NCI-H2227 treated with DMSO at 0.1 percent for 48 hours (cell line): ENCODE results near the gene GALNT6.
A peak's percentile ranks its signal among the peaks of the same experiment; 100 is the strongest.
"Not testable (repeated sequence)": the region's sequence is repeated elsewhere in the genome, so short reads cannot be mapped to it uniquely, and the experiment has no call there.

ENCODE experiments used
- DNase-seq: peaks from one replicate; lab custom pipeline; 2025; lab: John Stamatoyannopoulos, UW

GALNT6 gene

DNA sequence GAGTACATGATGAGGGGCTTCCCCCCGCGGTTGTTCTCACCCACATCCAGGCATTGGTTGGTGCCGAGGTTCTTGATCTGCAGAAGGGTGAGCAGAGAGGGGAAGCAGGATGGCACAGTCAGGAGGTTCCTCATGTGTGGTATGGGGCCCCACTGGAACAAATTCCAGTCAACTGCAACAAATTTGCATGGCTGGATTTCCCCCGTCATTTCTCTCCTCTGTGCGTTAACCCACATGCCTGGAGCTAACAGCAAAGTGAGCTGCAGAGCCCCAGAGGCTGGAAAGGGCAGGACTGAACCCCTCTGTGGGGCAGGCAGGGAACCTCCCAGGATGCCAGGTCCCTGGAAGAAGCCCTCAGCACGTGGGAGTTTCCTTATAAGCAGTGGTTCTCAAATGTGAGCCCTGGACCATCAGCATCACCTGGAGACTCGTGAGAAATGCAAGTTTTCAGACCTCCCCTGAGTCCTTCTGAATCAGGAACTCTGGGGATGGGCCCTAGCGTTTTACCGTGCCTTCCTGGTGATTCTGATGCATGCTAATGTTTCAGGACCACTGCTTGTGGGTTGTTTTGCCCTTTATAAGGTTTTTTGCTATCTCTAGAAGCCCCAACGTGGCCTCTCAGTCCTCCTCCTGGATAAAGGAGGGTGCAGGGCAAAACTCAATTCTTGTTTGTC, 33.7 kb downstream of the GALNT6 start:
- DNase-seq, result no peak

GRCh38 chr12:51351913-51352532, 39.2 kb downstream of the GALNT6 start:
- DNase-seq, result no peak

- DNase-seq, result no peak
Measured at GRCh38 chr12:51349026-51349425, 42.2 kb downstream of the GALNT6 start.

- DNase-seq, result no peak
Measured at GRCh38 chr12:51348116-51348515, 43.1 kb downstream of the GALNT6 start.

DNA sequence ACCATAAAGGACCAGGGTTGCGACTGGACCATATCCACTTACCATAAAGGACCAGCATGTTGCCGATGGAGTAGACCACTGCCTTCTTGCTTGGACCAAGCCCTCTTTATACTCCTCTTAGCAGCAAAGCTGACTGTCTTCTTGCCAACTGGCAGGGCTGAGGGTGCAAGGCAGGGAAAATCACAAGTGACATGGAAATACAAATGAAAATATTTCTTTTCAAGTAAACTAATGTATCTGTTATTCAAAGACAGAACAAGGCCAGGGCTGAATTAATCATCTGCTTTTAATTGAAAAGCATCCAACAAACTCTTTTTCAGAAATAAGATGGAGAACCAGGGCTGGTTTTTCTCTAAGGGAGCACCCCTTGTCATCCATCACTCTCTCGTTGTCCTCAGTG, 44.6 kb downstream of the GALNT6 start, which contains the start of gene CELA1:
Gene CELA1, minus strand, starts transcription at position 99 of the 400 bp plus-strand sequence. Its CDS starts 41 bp downstream, at position 58.
- DNase-seq, result no peak

GRCh38 chr12:51345681-51346080, 45.5 kb downstream of the GALNT6 start:
- DNase-seq, result no peak

DNA sequence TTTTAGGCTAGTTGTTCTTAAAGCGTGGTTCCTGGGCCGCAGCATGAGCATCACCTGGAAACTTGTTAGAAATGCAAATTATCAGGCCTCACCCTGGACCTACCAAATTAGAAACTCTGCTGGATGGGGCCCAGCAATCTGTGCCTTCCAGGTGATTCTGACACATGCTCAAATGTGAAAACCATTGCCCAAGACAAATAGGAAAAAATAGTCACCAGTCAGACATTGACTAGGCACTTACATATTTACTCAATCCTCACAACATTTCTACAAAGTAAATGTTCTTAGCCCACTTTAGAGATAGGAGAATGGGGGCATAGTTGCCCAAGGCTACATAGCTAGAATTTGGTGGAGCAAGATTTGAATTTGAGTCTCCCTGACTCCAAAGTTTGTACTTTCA, 48.0 kb downstream of the GALNT6 start:
- no peak for DNase-seq

DNA sequence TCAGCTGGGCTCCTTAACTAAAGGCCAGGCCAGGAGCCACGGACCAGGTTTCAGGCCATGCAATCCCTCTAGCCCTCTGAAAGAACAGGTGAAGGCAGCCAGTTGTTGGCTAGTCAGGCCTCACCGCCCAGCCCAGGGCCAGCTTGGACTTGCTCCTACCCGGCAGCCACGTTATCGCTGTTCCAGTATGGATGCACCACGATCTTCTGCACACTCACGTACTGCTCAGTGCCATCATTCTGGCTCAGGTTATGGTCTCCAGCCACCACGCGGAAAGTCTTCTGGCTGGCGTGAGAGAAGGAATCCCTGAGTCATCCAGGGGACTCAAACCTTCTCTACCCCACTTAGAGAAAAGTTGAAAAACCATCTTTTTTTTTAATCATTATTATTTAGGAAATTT, 48.8 kb downstream of the GALNT6 start:
- no peak for DNase-seq

- peak; percentile 66 for DNase-seq
Measured at GRCh38 chr12:51341251-51342007, 49.8 kb downstream of the GALNT6 start.

DNA sequence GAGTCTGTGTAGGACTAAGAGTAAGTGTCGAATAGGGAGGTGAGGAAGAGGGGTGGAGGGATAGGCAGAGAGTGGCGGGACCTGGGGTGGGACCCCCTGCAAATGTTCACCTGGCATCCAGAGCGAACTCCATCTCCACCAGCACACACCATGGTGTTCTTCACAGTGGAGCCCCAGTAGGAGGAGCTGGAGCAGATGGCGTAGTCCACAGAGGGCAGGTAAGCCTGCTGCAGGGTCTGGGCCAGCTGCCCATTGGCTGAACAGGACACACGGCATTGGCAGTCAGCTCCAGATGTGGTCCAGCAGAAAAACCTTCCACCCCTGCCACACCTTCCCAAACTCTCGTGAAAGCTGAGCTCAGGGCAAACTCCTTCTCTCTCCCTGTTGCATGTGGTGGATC, 51.5 kb downstream of the GALNT6 start:
- DNase-seq, result no peak

- not testable (repeated sequence) for DNase-seq
Measured at GRCh38 chr12:51337336-51337735, 53.9 kb downstream of the GALNT6 start.

DNA sequence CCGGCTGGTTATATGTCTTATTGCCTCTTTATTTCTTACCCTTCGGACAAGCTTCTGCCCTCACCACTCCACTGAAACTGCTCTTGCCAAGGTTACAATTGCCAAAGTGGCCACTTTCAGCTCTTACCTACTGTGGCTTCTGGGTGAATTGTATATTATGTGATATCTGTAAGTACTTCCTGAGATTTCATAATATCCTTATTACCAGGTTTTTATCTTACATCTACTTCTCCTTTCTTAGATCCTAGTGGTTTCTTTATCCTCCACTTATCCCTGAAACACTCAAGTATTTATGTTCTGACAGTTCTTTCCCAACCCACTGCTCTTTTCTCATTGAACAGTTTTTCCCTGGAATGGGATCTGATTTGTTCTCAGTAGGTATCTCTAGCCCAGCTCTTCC, 55.3 kb downstream of the GALNT6 start:
- no peak for DNase-seq

GRCh38 chr12:51334764-51335163, 56.4 kb downstream of the GALNT6 start:
- no peak for DNase-seq

- DNase-seq, result no peak
Measured at GRCh38 chr12:51333536-51333935, 57.7 kb downstream of the GALNT6 start.

DNA sequence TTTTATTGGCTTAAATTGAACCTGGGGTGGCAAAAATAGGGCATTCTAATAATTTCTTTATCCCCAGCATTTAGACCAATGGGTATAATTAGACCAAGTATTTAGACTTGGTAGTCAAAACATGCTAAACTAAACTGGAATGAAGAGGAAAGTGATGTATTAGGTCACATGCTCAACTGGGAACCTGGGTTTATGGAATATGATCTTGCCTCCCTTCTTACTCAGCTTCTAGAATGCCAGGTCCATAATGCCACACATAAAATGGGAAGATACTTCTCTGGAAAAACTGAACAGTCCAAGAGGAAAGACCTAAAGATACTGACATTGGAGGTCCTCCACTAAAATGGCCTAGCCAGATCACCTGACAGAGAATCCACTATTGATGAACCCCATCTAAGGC, 61.0 kb downstream of the GALNT6 start:
- no peak for DNase-seq

GRCh38 chr12:51329742-51330141, 61.5 kb downstream of the GALNT6 start:
- no peak for DNase-seq

DNA sequence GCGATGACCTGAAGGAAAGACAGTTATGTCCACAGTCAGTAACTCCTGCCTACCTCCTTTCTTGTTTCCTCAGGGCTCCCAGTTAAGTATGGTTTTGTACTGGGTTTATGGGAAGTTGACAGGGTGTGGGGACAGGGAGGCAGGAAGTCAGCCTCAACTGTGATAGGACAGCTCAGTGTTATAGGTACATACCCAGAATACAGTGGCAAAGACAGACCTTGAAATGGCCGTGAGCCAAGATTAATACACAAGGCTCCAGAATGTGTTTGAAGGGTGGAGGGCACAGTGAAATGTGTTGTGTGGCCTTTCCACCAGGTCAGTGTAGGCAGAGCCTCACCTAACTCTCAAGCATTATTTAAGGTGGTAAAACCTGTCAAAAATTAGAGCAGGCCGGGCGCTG, 62.6 kb downstream of the GALNT6 start:
- no peak for DNase-seq

GRCh38 chr12:51326698-51327439, 64.3 kb downstream of the GALNT6 start:
- DNase-seq, result no peak

GRCh38 chr12:51324953-51325352, 66.3 kb downstream of the GALNT6 start:
- DNase-seq, result no peak

GRCh38 chr12:51323966-51324895, 67.0 kb downstream of the GALNT6 start, which contains the start of gene BIN2:
BIN2 (minus strand) TSS chr12:51324174; CDS start chr12:51324102, 72 bp downstream.
- DNase-seq, result no peak

- DNase-seq, result no peak
Measured at GRCh38 chr12:51323317-51323960, 67.8 kb downstream of the GALNT6 start.
